ENCODE measurements around the gene MUSTN1.

- TF ChIP-seq POLR2A (IDR thresholded peaks at IDR 0.05; ENCODE audit: low read length) (no peak), GATA1 (IDR thresholded peaks at IDR 0.05; ENCODE audit: low read depth, low read length) (no peak)
These were observed 46.9 kb downstream of the MUSTN1 start for GRCh38 chr3:52787672-52788625.

All from erythroblast (primary cell).